Measurements from ENCODE around the gene PRKD2.

The PRKD2 gene

DNA sequence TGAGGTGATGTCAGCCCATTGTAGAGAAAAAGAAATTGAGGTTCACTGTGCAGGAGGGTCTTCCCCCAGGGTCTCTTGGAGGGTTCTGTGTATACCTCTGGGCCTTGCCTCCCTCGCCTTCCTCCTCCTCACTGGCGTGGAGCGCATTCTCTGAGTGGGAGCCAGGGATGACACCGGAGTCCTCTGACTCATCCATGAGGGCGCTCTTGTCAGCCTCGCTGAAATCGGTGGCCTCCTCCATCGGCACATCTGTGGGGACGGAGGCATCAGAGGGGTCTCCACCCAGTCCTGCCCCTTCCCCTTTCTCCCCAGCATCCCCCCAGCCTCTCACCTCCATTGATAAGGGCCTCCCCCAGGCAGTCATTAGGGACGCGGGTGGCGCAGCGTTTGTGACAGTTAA is 16.2 kb downstream of the PRKD2 start:
- no peak for DNase-seq (ENCODE audit: low read depth)

- no peak for DNase-seq (ENCODE audit: low read depth)
These were observed 18.3 kb downstream of the PRKD2 start for GRCh38 chr19:46698395-46699321.

DNA sequence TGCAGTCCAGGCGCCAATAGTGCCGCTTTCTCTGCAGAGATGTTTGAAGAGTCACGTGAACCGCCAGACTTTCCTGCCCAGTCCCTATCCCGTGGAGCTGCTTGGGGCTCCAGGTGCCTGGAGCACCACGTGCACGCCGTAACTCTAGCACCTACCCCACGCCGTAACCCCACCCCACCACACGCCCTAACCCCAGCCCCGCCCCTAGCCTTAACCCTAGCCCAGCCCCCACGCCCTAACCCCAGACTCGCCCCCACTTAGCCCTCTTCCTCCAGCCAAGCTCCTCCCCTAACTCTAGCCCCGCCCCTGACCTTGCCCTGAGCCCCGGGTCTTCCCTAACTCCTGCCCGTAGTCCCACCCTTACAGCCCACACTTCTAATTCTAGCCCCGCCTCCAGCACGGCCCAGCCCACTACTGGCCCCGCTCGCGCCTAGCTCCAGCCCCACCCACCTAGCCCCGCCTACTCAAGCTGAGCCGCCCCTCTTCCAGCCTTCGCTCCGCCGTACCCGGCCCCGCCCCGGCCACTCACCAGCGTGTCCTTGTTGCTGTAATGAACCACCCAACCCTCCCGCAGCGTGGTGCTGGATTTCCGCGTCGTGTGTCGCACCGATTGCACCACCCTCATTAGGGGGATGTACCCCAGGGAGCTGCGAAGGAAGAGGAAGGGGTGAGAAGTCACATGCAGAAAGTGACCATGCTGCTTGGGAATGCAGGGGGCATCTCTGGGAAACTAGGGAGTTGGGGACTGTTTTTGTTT is 19.5 kb downstream of the PRKD2 start:
- DNase-seq (ENCODE audit: low read depth): peak; percentile 6

DNA sequence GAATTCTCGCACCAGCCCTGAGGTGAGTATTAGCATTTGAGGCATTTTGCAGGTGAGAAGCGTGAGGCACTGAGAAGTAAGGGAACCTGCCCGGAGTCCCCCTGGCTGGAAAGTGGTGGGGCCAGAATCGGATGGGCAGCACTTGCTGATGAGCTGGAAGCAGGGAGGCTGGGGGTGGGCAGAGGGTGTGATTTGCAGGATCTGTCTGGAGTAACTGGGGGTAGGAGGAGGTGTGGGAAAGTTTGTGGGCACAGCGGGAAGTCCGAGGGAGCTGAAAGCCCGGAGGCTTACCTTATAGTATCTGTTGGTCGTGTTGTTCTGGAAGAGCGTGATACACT is 20.1 kb downstream of the PRKD2 start:
- no peak for DNase-seq (ENCODE audit: low read depth)

GRCh38 chr19:46696052-46696451 is 20.9 kb downstream of the PRKD2 start:
- no peak for DNase-seq (ENCODE audit: low read depth)

DNA sequence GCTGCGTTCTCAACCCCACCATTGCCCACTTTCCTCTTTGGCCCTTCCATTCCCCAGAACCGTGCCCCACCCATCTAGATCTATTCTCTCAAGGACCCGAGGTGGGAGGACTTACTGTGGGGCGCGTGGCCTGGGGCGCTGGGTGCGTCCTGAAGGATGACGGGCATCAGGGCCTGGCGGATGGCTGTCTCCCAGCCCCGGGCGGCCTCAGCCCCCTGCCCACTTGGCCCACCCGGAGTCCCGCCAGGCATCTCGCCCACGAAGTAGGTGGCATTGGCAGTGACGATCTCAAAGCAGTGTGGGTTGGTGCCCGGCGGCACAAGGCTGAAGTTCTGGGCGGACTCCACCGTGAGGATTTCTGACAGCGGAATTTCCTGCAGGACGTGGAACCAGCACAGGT is 23.2 kb downstream of the PRKD2 start:
- DNase-seq (ENCODE audit: low read depth): no peak

- DNase-seq (ENCODE audit: low read depth): no peak
These were observed 23.8 kb downstream of the PRKD2 start for GRCh38 chr19:46692918-46693722.

DNA sequence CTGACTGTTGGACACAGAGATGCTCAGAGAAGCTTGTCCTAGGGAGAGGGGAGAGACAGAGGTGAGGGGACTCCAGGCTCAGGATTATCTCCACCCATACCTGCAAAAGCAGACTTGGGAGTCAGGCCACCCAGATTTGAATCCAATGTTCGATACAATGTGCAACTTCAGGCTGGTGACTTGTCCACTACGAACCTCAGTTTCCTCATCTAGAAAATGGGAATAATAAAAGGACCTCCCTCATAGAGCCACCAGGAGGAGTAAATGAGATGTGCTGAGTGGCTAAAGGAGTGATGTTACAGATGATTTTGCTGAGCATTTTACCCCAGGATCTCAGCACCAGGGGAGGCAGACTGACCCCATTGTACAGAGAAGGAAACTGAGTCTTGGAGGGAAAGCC is 25.0 kb downstream of the PRKD2 start:
- DNase-seq (ENCODE audit: low read depth): no peak

- no peak for DNase-seq (ENCODE audit: low read depth)
These were observed 25.8 kb downstream of the PRKD2 start for GRCh38 chr19:46691104-46691503.

GRCh38 chr19:46689358-46689757 is 27.6 kb downstream of the PRKD2 start:
- DNase-seq (ENCODE audit: low read depth): no peak

DNA sequence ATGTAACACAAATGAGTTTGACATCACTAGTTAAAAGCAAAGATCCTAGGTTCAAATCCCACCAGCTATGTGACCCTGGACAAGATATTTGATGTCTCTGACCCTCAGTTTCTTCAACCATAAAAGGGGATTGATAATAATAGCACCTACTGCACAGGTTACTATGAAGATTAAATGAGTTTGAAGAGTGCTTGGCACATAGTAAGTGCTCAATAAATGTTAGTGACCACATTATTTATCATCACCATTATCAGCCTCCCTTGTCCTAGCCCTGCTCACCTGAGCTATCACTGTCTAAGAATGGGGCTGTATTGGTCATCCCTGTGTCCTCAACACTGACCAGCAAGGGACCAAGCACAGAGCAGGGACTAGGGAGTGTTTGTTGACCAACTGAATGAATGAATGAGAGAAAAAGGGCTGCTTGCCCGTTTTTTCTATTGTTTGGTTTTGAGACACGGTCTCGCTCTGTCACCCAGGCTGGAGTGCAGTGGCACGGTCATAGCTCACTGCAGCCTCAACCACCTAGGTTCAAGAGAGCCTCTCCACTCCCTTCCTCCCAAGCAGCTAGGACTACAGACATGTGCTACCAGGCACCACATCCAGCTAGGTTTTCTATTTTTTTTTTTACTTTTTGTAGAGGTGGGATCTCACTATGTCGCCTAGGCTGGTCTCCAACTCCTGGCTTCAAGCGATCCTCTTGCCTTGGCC is 29.3 kb downstream of the PRKD2 start:
- no peak for DNase-seq (ENCODE audit: low read depth)

GRCh38 chr19:46685189-46685588 is 31.7 kb downstream of the PRKD2 start:
- no peak for DNase-seq (ENCODE audit: low read depth)

GRCh38 chr19:46678110-46678732 is 38.7 kb downstream of the PRKD2 start:
- peak; percentile 51 for DNase-seq (ENCODE audit: low read depth)

GRCh38 chr19:46674416-46675178 is 42.3 kb downstream of the PRKD2 start:
- DNase-seq (ENCODE audit: low read depth): no peak

DNA sequence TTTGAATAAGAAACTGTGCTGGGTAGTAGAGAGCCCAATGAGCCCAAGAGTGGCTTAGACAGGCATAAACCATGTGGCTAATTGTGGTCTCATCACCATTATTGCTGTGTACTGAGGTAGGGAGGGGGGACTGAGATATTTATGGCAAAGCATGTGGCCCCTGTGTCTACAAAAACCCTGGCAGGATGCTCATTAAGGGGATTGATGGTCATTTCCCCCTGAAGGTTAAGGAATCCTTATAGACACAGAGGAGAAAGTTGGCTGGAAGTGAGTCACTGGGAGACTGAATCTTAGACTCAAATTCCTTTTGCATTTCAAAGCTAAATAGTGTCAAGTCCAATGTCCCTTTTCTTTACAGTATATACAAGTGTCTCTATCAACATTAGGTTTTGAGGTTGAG is 46.1 kb downstream of the PRKD2 start:
- no peak for DNase-seq (ENCODE audit: low read depth)

- no peak for DNase-seq (ENCODE audit: low read depth)
These were observed 48.3 kb downstream of the PRKD2 start for GRCh38 chr19:46668662-46669061.

DNA sequence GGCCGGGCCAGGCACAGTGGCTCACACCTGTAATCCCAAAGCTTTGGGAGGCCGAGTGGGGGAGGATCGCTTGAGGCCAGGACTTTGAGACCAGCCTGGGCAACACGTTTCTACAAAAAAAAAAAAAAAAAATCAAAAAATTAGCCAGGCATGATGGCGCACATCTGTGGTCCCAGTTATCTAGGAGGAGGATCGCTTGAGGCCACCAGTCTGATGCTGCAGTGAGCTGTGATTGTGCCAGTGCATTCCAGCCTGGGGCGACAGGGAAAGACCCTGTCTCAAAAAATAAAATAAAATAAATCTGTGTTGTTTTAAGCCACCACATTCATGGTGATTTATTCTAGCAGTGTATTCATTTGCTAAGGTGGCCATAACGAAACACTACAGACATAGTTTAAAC is 51.8 kb downstream of the PRKD2 start:
- no peak for DNase-seq (ENCODE audit: low read depth)

DNA sequence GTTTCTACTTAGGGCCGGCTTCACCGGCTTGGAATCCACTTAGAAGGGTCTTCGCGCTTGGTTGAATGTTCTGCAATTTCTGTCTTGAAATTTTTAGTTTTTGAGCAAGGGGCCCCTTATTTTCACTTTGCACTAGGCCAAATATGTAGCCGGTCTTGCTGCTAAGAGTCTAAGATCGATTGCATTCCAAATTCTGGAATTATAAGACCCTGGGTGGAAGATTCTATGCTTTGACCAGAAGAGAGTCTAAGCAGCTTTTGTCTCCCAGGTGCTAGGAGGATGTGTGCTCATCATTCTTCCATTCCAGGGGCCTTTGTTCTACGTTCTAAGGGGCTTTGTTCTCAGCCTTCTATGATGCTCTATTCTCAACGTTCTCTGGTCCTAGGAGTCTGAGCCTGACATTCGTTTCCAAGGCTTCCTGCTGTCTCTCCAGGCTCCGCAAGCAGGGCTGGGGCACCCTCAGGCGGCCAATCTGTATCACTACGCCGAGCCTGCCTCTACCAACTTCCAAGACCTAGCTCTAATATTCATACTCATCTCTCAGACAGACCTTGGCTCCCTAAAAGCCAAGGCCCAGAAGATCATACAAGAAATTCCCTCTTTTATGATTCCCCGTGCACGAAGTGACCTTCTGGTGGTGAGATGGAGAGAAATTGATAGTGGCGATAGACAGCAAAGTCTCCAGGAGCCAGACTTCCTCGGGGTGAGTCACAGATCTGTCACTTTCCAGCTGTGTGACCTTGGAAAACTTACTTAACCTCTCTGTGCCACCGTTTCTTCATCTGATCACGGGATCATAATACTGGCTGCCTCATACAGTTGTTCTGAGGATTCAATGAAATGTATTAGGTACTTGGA is 55.0 kb downstream of the PRKD2 start:
- DNase-seq (ENCODE audit: low read depth): peak; percentile 66

- DNase-seq (ENCODE audit: low read depth): peak; percentile 100
These were observed 55.7 kb downstream of the PRKD2 start, which contains the start of gene DACT3 for GRCh38 chr19:46661020-46661731. Gene DACT3 (minus strand): TSS chr19:46661182. CDS start chr19:46661064, 118 bp downstream.
